Myocyte (in vitro differentiated cells): Measurements from ENCODE around the gene SPEN. TPM values are rescaled to one million over a fixed set of nuclear protein-coding genes. Genes with fewer than 3 reads are reported as not detected.
"Not testable (repeated sequence)": the region's sequence is repeated elsewhere in the genome, so short reads cannot be mapped to it uniquely, and the experiment has no call there.

Experiments used
- DNase-seq: peaks from one replicate; pipeline ENCODE4 v3.0.0-alpha.2; 2012; ENCODE audit warnings: low read depth
- total RNA-seq: library from RNA; depleted of rRNA; stranded (reverse); fragments of >200 nt; gene quantifications from 2 replicates; pipeline ENCODE4 v1.2.3, GENCODE V29; 2014

The SPEN gene
- total RNA-seq, 1 donor from 2014 or later, result 14.4 TPM

GRCh38 chr1:15975358-15975804 lies 127.9 kb downstream of the SPEN start:
- DNase-seq, result peak; percentile 73

- DNase-seq, result peak; percentile 94
Observed at GRCh38 chr1:15975805-15976680, 128.5 kb downstream of the SPEN start, which contains the start of gene ZBTB17. Gene ZBTB17, minus strand, starts transcription at chr1:15976101. Its CDS starts 27,606 bp downstream, at chr1:15948495.

DNA sequence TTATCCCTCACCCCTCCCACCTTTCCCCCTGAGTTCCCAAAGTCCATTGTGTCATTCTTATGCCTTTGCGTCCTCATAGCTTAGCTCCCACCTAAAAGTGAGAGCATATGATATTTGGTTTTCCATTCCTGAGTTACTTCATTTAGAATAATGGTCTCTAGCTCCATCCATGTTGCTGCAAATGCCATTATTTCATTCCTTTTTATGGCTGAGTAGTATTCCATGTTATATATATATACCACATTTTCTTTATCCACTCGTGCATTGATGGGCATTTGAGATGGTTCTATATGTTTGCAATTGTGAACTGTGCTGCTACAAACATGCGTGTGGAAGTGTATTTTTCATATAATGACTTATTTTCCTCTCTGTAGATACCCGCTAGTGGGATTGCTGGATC lies 130.4 kb downstream of the SPEN start:
- DNase-seq, result not testable (repeated sequence)

- DNase-seq, result no peak
Observed at GRCh38 chr1:15981679-15982078, 134.2 kb downstream of the SPEN start.

- DNase-seq, result no peak
Observed at GRCh38 chr1:15983275-15983674, 135.8 kb downstream of the SPEN start.

DNA sequence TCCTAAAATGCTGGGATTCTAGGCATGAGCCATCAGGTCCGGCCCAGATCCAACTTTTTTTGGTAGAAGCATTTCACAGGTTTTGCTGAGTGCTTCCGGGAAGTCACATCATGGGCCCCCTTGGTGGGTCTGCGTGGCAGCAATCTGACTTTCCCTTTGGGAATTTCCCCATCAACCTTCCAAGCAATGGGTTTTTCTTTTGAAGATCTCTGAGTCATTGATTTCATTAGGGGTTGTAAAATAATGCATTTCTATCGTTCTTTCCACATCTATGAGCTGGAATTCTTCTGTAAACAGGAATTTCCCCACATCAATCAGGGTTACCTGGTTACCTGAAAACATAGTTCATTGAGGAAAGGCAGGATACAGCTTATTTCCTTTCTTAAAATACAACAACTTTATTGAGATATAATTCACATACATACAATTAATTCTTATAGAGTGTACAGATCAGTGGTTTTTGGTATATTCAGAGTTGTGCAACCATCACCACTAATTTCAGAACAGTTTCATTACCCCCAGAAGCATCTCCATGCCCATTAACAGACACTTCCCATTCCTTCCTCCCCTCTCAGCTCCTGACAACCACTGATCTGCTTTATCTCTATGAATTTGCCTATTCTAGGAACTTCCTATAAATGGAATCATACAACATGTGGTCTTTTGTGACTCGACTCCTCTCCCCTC lies 138.2 kb downstream of the SPEN start:
- no peak for DNase-seq

DNA sequence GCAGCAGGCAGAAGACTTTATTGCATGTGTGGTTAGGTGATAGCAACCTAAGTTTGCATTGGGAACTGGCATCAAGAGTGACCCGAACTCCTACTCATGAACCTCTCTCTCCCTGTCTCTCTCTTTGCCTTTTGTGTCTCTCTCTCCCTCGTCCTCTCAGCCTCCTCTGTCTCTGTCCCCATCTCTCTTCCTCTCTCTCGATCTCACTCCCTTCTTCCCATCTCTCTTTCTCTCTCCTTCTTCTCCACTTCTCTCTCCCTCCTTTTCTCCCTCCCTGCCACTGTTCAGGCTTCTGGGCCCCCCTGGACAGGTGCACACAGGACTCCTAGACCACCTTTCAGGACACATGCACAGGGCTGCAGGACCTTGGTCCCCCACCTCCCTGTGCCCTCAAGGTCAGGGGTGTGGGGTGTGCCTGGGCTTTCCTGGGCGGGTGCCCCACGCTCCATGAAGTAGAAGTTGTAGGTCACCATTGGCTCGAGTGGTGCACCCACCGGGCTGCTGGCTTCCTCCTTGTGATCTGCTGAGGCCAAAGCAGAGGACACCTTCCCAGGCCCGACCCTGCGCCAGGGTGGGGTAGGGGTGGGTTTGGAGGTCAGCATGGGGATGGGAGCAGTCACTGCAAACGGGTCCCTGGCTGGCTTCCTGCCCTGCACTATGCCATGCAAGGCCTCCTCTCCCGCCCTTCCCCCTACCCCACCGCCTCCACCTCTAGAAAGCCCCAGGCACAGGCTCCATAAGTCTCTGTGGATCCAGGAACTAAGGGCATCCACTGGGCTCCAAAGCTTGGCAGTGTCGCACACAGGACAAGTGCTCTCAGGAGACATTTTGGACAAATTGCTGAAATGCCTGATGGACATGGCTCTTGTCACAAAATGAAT lies 141.6 kb downstream of the SPEN start:
- DNase-seq, result no peak

DNA sequence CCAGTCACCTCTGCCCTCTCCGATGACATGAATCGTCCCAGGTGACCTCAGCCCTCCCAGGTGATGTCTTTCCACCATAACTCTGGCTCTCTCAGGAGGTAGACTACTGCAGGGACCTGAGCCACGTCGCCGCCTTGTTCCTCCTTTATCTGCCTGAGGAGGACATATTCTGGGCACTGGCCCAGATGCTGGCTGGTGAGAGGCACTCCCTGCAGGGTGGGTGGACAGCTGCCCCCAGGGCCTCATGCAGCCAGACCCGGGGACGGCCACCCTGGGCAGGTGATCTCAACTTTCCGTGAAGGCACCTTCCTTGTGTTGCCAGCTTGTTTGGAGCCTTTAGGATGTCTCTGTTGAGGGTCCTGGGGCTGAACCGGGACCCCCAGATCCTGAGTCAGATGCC lies 142.3 kb downstream of the SPEN start:
- DNase-seq, result no peak

Other genes starting within 250 kb of the SPEN start
- 26.6 and 34.7 TPM in 2 replicates for gene DDI2, start 230.2 kb upstream of the SPEN start, total RNA-seq
- 80.3 and 90.4 TPM in 2 replicates for gene PLEKHM2, start 163.4 kb upstream of the SPEN start, total RNA-seq
- gene SLC25A34, start 111.4 kb upstream of the SPEN start, total RNA-seq, result 5.2 and 13.0 TPM in 2 replicates
- gene TMEM82, start 105.2 kb upstream of the SPEN start, total RNA-seq, result not detected in 2 replicates
- gene FBLIM1, start 88.9 kb upstream of the SPEN start, total RNA-seq, result 38.8 and 103 TPM in 2 replicates
- gene UQCRHL, start 40.1 kb upstream of the SPEN start, total RNA-seq, result 1.5 and 1.6 TPM in 2 replicates
- 32.9 and 47.1 TPM in 2 replicates for gene ZBTB17, start 128.4 kb downstream of the SPEN start, total RNA-seq
- not detected in 2 replicates for gene SRARP, start 156.5 kb downstream of the SPEN start, total RNA-seq
- gene HSPB7, start 170.3 kb downstream of the SPEN start, total RNA-seq, result 38.7 and 94.0 TPM in 2 replicates
- 0.05 TPM in 1 of 2 replicates, not detected in the other for gene CLCNKA, start 174.3 kb downstream of the SPEN start, total RNA-seq
- gene CLCNKB, start 196.1 kb downstream of the SPEN start, total RNA-seq, result not detected in 2 replicates
- not detected in 2 replicates for gene FAM131C, start 225.9 kb downstream of the SPEN start, total RNA-seq